ENCODE data around the gene CCDC197.

CCDC197 gene

DNA sequence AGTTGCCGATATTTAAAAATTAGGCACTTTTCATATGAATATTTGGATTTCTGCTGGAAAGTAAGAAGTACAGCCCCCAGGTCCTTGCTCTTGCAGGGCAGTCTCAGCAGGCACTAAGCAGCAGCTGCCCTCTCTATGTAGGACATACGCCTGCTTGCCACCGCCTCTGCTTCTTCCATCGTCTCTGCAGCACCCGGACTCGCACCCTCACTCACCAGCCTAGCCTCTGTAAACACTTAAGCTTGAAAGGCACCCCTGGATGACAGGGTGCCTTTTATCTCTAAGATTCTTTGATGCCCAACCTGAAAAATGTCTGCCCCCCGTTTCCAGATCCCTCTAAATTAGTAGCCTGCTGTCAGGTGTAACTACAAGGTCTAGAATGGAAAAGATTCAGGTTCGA lies 48.0 kb downstream of the CCDC197 start:
- no peak for DNase-seq

DNA sequence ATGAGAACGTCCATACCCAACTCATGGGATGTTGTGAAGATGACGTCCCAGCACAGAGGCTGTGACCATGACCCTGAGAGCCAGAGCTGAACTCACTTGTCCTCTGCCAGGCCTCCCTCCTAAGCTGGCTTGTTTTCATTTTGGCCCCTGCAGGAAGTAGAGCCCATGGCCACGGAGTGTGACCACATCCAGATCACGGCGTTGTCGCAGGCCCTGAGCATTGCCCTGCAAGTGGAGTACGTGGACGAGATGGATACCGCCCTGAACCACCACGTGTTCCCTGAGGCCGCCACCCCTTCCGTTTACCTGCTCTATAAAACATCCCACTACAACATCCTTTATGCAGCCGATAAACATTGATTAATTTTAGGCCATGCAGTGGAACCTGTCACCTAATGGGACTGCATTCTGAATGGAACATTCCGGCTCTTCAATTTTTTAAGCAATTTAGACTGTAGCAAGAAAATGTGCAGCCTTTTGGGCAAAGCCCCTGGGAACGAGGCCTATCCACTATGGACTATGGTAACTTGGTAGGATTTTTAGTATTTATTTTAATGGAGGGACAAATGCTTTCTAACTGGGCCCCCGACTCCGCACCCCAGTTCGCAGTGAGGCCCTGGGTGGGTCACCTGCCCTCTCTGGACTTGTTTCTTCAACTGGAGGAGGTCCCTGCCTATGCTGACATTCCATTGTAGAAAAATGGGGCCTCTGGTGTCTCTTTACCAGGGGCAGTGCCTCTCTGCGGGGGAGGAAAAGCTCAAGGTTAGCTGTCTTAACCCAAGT lies 48.7 kb downstream of the CCDC197 start:
- DNase-seq: no peak

DNA sequence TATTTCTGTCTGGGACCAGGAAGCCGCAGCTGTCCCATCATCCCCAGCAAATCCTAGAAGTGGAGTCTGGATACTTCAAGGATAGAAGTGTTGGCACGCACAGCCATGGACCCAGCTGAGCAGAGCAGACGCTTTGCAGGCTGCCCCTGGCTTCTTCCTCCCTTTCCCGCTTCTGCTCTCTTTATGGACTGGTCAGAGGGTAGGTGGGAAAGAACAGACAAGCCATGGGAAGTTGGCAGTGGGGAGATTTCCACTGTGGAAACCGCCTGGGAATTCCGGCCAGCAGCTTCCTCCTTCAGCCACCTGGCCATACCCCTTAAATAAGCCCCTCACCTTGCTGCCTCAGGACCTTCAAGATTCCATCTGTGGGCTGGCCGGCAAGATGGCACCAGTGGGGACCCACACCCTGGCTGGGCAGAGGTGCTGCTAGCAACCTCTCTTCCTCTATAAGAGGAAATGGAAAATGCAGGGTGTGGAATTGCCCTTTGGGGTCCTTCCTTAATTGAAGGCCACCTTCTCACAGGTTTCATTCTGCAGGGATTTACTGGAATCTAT lies 49.7 kb downstream of the CCDC197 start:
- no peak for DNase-seq

DNA sequence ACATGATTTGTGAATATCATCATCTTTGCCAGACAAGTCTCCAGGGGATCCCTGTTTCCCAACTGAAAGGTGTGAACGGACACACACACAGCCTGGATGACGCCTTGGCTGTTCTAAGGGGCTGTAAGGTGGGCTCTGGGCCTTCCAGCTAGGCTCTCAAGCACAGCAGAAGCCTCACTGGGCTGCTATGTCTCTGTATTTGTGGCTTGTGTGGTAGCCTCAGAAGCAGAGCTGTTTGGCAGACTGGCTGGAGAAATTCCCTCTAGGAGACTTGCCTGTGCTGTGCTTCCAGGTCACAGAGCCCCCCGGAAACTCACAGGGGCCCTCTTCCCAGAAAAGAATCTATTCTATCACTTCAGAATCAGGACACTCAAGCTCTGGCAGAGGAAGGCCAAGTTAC lies 50.5 kb downstream of the CCDC197 start:
- DNase-seq: no peak

DNA sequence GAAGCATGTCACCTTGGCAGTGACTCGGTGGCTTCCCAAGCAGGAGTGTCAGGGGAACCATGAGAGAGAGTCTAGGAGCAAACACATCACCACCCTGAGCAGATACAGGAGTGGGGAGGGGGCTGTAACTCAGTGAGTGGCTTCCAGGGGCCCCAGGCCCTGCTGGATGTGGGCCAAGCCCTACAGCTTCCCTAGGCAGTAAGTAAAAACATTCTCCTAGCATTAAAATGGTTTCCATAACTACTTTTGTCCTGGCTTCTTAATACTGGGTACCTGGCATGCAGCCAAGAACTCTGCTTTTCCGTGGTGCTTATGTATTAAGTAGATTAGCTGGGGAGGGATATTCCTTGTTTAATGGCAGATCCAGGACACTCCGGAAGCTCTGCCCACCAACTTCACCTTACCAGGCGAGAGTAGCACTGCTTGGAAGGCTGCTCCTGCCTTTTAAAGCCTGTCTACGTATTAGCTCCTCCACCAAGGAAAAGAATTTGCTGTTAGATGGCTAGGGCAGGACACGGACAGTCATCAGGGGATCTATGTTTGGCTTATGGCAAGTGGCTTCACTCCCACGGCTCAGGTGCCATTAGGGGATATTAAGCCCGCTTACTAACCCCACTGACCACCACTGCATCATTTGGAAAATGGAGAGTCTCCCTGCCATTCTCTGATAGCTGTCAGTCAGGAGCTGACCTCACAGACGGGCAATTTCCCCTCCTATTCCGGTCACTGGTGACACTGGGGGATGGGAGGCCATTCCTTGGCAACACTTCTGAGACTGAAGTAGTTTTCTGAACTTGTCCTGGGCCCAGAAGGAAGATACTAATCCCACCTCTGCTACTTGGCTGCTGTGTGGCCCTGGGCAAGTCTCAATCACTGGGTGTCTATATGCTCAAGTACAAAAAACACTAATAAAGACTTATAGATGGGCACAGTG lies 51.9 kb downstream of the CCDC197 start:
- DNase-seq: no peak

DNA sequence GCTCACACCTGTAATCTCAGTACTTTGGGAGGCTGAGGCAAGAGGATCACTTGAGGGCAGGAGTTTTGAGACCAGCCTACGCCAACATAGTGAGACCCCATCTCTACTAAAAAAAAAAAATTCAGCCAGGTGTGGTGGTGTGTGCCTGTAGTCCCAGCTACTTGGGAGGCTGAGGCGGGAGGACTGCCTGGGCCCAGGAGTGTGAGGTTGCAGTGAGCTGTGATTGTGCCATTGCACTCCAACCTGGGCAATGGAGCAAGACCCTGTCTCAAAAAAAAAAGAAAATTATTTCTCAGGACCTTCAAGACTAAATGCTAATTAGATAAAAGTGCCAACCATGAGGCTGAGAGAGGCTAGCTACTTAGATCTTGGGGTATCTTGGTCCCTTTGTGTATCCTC lies 52.5 kb downstream of the CCDC197 start:
- DNase-seq: no peak

DNA sequence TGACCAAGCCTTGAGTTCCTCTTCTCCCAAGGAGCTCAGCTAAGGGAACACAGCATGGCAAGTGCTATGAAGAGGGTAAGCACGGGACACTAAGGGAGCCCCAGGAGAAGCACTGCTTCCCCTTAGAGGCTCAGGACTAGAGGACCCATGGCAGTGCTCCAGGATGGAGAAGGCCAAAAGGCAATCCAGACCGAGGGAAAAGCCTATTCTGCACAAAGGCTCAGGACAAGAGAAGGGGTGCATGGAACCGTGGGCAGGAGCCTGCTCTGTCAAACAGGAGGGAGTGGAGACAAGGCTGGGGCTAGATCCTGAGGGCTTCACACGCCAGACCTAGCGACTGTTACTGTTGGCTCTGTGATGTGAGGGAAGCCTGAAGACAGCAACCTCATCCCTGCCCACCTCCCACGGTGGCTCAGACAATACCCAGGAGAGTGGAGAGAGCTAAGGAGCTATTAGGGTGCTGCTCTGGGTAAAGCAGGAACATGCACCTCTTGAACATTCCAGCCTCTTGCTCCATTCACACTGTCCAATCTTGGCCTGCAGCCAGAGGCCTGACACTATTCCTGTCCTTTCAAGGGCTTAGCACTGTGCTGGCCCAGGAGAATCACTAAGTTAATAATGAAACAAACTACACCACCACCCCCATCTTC lies 53.3 kb downstream of the CCDC197 start:
- DNase-seq: no peak

DNA sequence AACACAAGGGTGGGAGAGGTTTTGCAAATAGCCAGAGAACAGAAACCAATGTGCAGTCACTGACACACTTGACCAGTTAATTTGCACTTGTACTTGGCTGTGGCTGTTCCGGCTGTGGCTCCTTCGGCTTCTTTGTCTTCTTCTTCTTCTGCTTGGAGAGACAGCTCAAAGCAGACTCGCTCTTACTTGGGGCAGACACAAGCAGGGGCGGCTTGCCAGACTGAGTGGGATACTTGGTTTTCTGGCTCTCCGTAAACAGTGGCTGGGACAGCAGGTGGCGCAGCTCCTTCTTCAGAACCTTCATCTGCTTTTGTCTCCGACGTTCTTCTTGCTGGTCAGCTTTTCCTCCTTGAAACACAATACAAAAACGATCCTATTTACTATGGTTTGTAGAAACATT lies 54.0 kb downstream of the CCDC197 start:
- no peak for DNase-seq

DNA sequence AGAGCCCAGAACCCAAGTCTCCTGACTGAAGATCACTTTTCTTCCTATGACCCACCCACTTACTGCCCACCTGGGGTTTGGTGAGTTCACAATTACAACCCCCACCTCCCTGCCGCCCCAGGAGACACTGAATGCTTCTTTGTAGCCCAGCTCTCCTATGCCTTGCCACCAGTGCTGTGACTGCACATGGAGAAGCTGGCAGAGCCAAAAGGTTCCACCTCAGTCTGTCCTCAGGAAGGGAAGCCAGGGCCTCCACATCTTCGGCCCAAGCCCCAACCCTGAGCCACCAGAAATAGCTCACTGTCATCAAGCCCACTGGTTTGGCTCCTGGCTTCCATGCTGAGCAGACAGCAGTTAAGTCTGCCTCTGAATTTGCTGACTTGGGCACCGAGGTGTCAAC lies 54.7 kb downstream of the CCDC197 start:
- no peak for DNase-seq

DNA sequence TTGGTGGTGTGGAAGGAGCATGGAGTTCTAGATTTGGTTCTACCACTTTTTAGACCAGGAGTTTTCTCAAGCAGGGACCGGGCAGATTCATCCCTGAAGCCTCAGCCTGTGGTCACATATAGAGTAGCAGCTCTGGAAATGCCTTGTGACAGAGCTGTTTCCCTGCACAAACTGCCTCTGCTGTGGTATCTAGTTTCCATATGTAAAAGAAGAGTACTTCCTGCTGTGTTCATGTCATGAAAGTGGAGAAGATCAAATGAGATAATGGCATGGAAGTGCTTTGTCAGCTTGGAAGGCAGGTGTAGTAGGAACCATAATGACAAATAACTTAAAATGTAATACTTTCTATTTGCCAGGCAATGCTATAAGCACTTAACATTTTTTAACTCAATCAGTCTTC lies 55.1 kb downstream of the CCDC197 start:
- no peak for DNase-seq

DNA sequence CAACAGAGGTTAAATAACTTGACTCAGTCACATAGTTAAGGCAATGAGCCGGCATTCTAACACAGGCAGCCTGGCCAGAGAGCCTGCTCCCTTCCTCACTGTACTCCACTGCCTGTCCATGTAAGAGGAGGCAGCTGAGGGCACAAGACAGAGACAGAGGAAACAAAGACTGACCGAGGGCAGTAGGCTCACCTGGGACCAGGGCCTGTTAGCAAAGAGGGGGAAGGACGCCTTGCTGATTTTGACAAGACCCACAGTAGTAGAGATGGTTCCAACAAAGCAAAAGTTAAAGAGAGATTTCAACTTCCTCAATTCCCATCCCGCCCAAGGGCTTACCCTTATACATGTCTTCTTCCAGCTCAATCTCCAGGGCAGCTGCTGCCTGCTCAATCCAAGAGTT lies 55.6 kb downstream of the CCDC197 start:
- DNase-seq: no peak

DNA sequence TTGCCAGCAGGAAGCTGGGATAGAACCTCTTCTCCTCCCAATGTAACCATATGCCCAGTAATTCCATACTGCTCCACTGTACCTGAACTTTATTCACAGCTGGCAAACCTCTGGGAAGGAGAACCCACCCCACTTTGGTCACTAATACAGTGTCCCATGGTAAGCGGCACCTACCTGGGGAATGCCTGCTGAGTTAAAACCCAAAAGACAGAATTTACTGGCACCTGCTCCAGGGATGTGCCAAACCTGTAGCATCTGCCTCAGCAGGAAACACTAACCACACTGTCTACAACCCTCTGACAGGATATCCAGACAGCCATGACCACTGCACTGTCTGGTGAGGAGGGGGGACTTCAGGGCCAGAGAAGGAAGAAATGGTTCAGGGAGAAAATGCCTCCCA lies 57.3 kb downstream of the CCDC197 start:
- no peak for DNase-seq

DNA sequence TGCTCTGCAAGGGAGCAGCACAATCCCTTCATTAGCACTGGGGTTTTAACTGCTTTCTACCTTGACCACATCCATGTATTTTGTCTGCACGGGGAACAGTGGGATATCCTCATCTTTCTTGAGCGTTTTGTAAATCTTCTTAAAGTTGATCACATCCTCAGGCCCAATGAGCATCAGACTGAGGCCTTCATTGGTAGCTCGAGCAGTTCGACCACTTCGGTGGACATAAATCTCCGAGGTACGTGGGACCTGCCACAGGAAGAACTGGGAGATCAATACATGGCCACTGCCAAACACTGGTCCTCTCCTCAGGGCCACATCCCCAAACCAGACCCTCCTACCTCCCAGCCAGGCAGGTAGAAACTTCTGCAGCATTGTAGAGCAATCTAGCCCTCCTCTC lies 57.8 kb downstream of the CCDC197 start:
- no peak for DNase-seq

DNA sequence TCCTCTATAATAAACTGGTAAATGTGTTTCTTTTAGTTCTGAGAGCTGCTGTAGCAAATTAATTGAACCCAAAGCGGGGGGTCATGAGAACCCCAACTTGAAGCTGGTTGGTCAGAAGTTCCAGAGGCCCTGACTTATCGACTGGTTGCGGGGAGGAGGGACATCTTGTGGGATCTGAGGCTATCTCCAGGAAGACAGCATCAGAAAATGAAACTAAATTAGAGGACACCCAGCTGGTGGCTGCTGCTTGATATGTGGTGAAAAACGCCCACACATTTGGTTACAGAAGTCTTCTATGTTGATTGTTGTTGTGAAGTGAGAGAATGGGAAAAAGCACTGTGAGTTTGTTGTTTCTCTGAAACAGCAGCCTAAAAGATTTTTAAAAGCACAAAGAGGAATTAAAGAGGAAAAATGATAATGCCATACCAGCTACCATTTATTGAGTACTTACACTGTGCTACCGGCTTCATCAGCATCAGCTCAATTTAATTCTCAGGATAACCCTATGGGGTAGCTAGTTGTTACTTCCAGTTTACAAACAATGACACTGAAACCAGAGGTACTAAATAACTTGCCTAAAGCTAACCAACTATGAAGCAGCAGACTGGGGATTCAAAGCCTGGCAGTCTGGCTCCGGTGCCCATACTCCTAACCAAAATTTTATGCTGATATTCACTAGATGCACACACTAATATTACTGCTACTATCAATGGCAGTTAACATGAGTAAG lies 59.6 kb downstream of the CCDC197 start:
- no peak for DNase-seq

DNA sequence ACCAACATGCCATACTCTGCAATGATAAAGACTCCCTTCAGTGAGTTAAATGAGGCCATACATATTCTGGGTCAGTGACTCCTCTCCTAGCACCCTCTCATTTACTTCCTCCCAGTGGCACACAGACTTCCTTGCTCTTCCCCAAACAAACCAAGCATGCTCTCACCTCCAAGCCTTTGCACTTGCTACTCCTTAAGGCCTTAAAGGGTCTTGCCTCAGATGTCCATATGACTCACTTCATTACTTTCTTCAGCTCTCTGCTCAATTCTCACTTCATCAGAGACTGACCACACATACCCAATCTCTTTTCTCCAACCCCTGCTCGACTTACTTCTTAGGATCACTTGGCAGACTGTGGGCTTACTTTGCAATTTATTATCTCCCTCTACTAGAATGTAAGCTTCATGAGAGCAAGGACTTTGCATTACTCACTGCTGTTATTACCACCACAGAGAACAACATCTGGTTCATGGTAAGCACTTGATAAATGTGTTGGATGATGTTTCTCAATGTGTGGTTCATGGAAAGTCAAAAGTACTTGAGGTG lies 61.1 kb downstream of the CCDC197 start:
- DNase-seq: no peak

All from NCI-H1436 treated with DMSO at 0.1 percent for 48 hours (cell line).